GM18870 (cell line): ENCODE results near the gene PRRC1.
"Not testable (repeated sequence)": the region's sequence is repeated elsewhere in the genome, so short reads cannot be mapped to it uniquely, and the experiment has no call there.

Experiments
- ATAC-seq: cut with Tn5 transposase; IDR thresholded peaks from one replicate; pipeline ENCODE4 v1.9.1; 2021; ENCODE audit warnings: moderate library complexity; ENCODE audit not compliant: unreplicated experiment

Gene PRRC1

GRCh38 chr5:127540553-127540952, 23.1 kb downstream of the PRRC1 start:
- ATAC-seq: not testable (repeated sequence)

- ATAC-seq: not testable (repeated sequence)
Observed at GRCh38 chr5:127545249-127545648, 27.8 kb downstream of the PRRC1 start.

GRCh38 chr5:127549551-127549950, 32.1 kb downstream of the PRRC1 start:
- ATAC-seq: no peak

GRCh38 chr5:127550652-127551409, 33.4 kb downstream of the PRRC1 start:
- ATAC-seq: no peak

GRCh38 chr5:127551410-127552041, 34.1 kb downstream of the PRRC1 start:
- ATAC-seq: no peak

- ATAC-seq: no peak
Observed at GRCh38 chr5:127555826-127556225, 38.4 kb downstream of the PRRC1 start.

- ATAC-seq: no peak
Observed at GRCh38 chr5:127556609-127557334, 39.3 kb downstream of the PRRC1 start.

- ATAC-seq: no peak
Observed at GRCh38 chr5:127558273-127558672, 40.8 kb downstream of the PRRC1 start.

GRCh38 chr5:127561254-127561653, 43.8 kb downstream of the PRRC1 start:
- ATAC-seq: no peak

GRCh38 chr5:127562252-127562651, 44.8 kb downstream of the PRRC1 start:
- no peak for ATAC-seq

GRCh38 chr5:127563136-127563535, 45.7 kb downstream of the PRRC1 start:
- no peak for ATAC-seq

GRCh38 chr5:127564002-127564769, 46.7 kb downstream of the PRRC1 start:
- ATAC-seq: peak; percentile 49

GRCh38 chr5:127565586-127566270, 48.3 kb downstream of the PRRC1 start:
- no peak for ATAC-seq

- peak; percentile 81 for ATAC-seq
Observed at GRCh38 chr5:127567026-127567768, 49.8 kb downstream of the PRRC1 start.

- ATAC-seq: no peak
Observed at GRCh38 chr5:127568166-127568565, 50.7 kb downstream of the PRRC1 start.

- ATAC-seq: not testable (repeated sequence)
Observed at GRCh38 chr5:127569471-127569870, 52.0 kb downstream of the PRRC1 start.

GRCh38 chr5:127571314-127572131, 54.1 kb downstream of the PRRC1 start:
- ATAC-seq: peak; percentile 63

GRCh38 chr5:127572930-127573329, 55.5 kb downstream of the PRRC1 start:
- no peak for ATAC-seq
